ENCODE data around the gene STK32A.
"Not testable (repeated sequence)": the region's sequence is repeated elsewhere in the genome, so short reads cannot be mapped to it uniquely, and the experiment has no call there.

The STK32A gene

DNA sequence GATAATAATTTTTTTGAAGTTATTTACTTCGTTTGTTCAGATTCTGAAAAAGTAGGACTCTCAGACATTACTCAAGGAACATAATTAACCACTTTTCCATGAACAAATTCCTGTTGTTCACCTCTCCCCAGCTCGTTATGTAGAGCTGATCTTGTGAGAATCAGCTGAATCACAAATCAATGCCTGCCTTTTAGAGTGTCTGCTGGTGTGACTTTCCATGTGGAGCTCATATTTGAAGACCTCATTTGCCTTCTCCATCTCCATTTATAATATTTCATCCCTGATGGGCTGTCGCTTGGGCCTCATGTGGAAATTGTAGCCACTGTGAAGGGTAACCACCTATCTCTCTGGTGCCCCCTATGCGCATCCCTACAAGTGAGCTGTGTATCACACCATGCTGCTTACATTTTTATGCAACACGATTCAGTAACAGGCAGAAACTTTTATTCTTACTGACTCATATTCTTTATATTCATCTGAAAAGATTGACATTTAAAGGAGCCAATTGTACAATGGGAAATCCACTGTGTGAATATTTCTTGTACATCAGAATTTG is 111.3 kb downstream of the STK32A start:
- ATAC-seq (no peak), DNase-seq (no peak)
- Mint-ChIP-seq H3K9me3 (no peaks in the 10 kb centered on the region), H3K27ac (no peak overlapping the region), H3K4me1 (no peaks in the 10 kb centered on the region), H3K4me3 (no peak overlapping the region), H3K36me3 (ENCODE audit: low read depth) (no peaks in the 10 kb centered on the region), H3K27me3 (no peaks in the 10 kb centered on the region)

DNA sequence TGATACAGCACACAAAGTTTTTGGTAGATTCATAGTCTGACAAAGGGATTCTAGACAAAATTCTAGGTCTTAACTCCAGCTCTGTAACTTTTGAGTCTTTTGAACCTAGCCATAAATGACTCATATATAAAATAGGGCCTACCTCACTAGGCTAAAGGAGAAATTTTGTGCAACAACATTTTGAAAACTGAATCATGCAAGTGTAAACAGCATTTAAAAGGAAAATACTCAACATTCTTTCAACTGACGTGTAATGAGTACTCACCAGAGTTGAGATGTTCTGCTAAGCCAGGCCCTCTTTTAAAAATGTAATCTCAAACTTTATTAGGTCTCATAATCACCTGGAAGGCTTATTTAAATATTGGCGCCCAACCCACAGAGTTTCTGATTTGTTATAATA is 113.2 kb downstream of the STK32A start:
- H3K4me1 Mint-ChIP-seq: no peaks in the 10 kb centered on the region

DNA sequence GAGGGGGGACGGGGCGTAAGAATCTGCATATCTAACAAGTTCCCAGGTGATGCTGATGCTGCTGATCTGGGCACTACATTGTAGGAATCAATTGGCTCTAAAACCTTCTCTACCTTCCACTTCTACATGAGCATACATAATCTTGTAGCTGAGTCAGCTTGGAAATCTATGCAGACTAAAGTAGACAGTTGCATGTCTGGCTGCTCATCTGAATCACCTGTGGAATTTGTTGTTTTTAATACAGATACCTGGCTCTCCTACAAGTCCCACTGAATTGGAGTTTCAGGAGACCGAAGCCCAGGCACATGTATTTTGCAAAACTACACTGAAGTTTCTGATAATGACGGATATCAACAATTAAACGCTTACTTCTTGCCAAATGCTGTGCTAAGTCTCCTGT is 113.6 kb downstream of the STK32A start:
- Mint-ChIP-seq H3K36me3 (ENCODE audit: low read depth) (no peaks in the 10 kb centered on the region), H3K4me3 (no peak overlapping the region), H3K4me1 (no peaks in the 10 kb centered on the region), H3K9me3 (no peaks in the 10 kb centered on the region), H3K27ac (no peak overlapping the region), H3K27me3 (no peaks in the 10 kb centered on the region)
- ATAC-seq (no peak), DNase-seq (no peak)

More for the DNA sequence above, 113.2 kb downstream of the STK32A start:
- no peak overlapping the region for H3K27ac Mint-ChIP-seq
- DNase-seq (no peak), ATAC-seq (no peak)
- no peaks in the 10 kb centered on the region for H3K9me3 Mint-ChIP-seq
- no peaks in the 10 kb centered on the region for H3K27me3 Mint-ChIP-seq
- H3K36me3 Mint-ChIP-seq (ENCODE audit: low read depth): no peaks in the 10 kb centered on the region
- no peak overlapping the region for H3K4me3 Mint-ChIP-seq

DNA sequence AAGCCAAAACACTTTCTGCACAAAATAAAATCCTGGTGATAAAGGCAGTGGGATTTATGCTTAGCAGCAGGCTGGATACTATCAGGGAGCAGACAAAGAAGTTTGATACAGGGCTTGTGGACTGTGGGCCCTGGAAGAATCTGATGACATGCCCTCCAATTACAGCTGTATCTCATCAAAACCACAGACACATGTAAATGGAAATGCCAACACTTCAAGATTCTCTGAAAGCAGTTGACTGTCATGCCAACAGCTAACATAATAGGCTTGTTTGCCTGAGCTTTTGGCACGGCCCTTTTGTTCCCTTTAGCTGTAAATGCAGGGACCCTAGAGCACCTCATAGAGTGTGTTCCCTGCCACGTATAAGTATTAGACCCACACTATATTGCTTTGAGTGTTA is 114.4 kb downstream of the STK32A start:
- H3K36me3 Mint-ChIP-seq (ENCODE audit: low read depth): no peaks in the 10 kb centered on the region
- no peak overlapping the region for H3K4me3 Mint-ChIP-seq
- no peaks in the 10 kb centered on the region for H3K9me3 Mint-ChIP-seq
- ATAC-seq (no peak), DNase-seq (no peak)
- H3K4me1 Mint-ChIP-seq: no peaks in the 10 kb centered on the region
- no peaks in the 10 kb centered on the region for H3K27me3 Mint-ChIP-seq
- no peak overlapping the region for H3K27ac Mint-ChIP-seq

DNA sequence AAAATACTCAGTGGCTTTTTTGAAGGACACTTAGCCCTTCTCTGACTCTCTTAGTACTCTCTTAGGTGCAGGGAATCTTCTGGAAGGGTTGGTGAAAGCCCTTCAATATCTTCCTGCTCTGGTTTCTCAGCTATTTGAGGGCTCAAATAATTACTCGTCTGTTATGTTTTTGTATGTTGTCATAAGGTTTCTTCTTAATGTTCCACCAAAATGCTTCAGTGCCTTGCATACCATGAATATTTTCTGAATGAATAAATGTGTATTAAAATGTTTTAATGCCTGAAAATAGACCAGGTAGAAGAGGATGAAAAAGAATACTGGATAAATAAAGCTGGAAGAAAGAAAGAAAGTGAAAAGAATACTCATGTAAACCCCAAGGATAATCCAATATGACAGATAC is 124.3 kb downstream of the STK32A start:
- no peaks in the 10 kb centered on the region for H3K27me3 Mint-ChIP-seq
- peaks cover 1% of the 10 kb centered on the region for H3K9me3 Mint-ChIP-seq
- H3K4me3 Mint-ChIP-seq: no peak overlapping the region
- H3K4me1 Mint-ChIP-seq: no peaks in the 10 kb centered on the region
- no peaks in the 10 kb centered on the region for H3K36me3 Mint-ChIP-seq (ENCODE audit: low read depth)
- ATAC-seq: no peak
- H3K27ac Mint-ChIP-seq: no peak overlapping the region
- no peak for DNase-seq

DNA sequence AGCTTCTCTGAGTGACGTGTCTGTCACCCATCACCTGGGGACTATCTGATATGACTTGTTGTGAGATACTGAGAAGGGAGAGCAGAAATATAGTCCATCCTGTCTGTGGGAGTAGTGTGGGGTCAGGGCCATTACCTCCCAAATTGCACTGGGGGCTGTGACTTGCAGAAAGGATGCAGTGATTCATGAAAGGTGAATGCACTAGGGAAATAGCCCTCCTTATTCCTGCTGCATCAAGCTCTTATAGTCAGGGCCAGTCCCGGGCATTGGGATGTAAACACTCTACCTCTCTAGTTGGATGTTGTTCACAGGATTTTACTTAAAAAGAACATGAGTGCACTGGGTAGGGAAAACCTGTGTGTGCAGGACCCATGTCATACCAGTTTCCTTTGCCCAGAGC is 124.8 kb downstream of the STK32A start:
- DNase-seq (no peak), ATAC-seq (no peak)
- H3K27ac Mint-ChIP-seq: no peak overlapping the region
- H3K36me3 Mint-ChIP-seq (ENCODE audit: low read depth): no peaks in the 10 kb centered on the region
- H3K27me3 Mint-ChIP-seq: no peaks in the 10 kb centered on the region
- H3K9me3 Mint-ChIP-seq: peaks cover 3% of the 10 kb centered on the region
- no peak overlapping the region for H3K4me3 Mint-ChIP-seq
- no peaks in the 10 kb centered on the region for H3K4me1 Mint-ChIP-seq

- Mint-ChIP-seq H3K4me3 (no peak overlapping the region), H3K27me3 (no peaks in the 10 kb centered on the region), H3K9me3 (peaks cover 3% of the 10 kb centered on the region), H3K4me1 (no peaks in the 10 kb centered on the region), H3K27ac (no peak overlapping the region), H3K36me3 (ENCODE audit: low read depth) (no peaks in the 10 kb centered on the region)
- DNase-seq: no peak
- no peak for ATAC-seq
These were observed 126.0 kb downstream of the STK32A start for GRCh38 chr5:147360816-147361215.

GRCh38 chr5:147361441-147362175 is 126.8 kb downstream of the STK32A start:
- Mint-ChIP-seq H3K36me3 (ENCODE audit: low read depth) (no peaks in the 10 kb centered on the region), H3K27ac (no peak overlapping the region), H3K9me3 (peaks cover 3% of the 10 kb centered on the region), H3K4me3 (no peak overlapping the region), H3K27me3 (no peaks in the 10 kb centered on the region), H3K4me1 (no peaks in the 10 kb centered on the region)
- DNase-seq: no peak
- ATAC-seq: no peak

GRCh38 chr5:147367381-147367780 is 132.6 kb downstream of the STK32A start:
- H3K9me3 Mint-ChIP-seq; H3K27me3 Mint-ChIP-seq; H3K27ac Mint-ChIP-seq; H3K4me3 Mint-ChIP-seq; H3K36me3 Mint-ChIP-seq (ENCODE audit: low read depth); DNase-seq; H3K4me1 Mint-ChIP-seq; ATAC-seq: not testable (repeated sequence)

DNA sequence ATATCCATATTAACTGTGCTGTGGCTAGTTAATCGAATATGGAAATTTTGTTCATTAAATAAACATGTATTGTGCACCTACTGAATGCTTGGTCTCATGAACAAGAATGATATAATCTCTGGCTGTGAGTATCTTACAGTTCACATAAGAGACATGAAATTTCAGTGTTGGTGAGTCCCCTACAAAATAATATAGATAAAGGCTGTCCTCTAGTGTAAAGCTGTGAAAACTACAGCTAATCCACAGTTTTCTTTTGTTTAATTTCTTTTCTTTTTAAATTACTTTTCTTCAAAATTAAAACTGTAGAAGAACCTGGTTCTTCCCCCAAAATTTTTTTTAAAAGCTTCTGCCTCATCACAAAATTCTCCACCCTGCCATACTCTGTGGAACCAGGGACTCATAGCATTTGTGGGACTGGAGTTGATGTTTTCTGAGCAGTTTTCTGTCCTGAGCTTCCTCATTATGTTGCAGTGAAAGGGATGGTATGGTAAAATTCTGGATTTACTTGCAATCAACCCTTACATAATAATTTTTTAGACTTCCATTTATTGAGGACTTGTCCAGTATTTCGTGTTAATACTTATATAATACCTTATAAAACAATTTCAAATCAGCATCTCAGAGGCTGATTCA is 135.0 kb downstream of the STK32A start:
- Mint-ChIP-seq H3K36me3 (ENCODE audit: low read depth) (no peaks in the 10 kb centered on the region), H3K27me3 (peaks cover 2% of the 10 kb centered on the region), H3K4me1 (no peaks in the 10 kb centered on the region), H3K27ac (no peak overlapping the region), H3K4me3 (no peak overlapping the region), H3K9me3 (no peaks in the 10 kb centered on the region)
- ATAC-seq (no peak), DNase-seq (no peak)

DNA sequence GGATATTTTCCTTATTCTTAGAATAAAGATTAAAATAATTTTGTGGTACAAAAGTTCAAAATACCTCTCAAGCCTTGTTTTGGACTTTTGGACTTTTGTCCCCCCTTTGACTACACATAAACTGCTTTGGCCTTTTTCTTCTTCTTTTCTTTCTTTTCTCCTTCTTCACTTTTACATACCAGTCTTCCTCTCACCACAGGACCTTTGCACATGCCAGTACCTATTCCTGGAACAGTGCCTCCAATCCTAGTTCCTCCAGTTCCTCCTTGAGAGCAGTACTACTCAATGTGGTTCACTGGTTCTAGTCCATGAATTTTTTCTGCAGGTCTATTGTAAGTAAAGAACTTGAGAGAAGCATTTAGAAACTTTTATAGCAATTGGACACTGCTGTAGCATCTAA is 136.5 kb downstream of the STK32A start:
- DNase-seq (no peak), ATAC-seq (no peak)
- H3K36me3 Mint-ChIP-seq (ENCODE audit: low read depth): no peaks in the 10 kb centered on the region
- peaks cover 2% of the 10 kb centered on the region for H3K27me3 Mint-ChIP-seq
- H3K27ac Mint-ChIP-seq: no peak overlapping the region
- no peaks in the 10 kb centered on the region for H3K4me1 Mint-ChIP-seq
- no peaks in the 10 kb centered on the region for H3K9me3 Mint-ChIP-seq
- H3K4me3 Mint-ChIP-seq: no peak overlapping the region

GRCh38 chr5:147372191-147372590 is 137.4 kb downstream of the STK32A start:
- ATAC-seq (no peak), DNase-seq (no peak)
- no peaks in the 10 kb centered on the region for H3K9me3 Mint-ChIP-seq
- no peak overlapping the region for H3K27ac Mint-ChIP-seq
- peaks cover 2% of the 10 kb centered on the region for H3K27me3 Mint-ChIP-seq
- no peaks in the 10 kb centered on the region for H3K4me1 Mint-ChIP-seq
- H3K36me3 Mint-ChIP-seq (ENCODE audit: low read depth): no peaks in the 10 kb centered on the region
- H3K4me3 Mint-ChIP-seq: no peak overlapping the region

- H3K36me3 Mint-ChIP-seq (ENCODE audit: low read depth): no peaks in the 10 kb centered on the region
These were observed 138.5 kb downstream of the STK32A start for GRCh38 chr5:147373328-147373727.

GRCh38 chr5:147375151-147375550 is 140.3 kb downstream of the STK32A start:
- DNase-seq (no peak), ATAC-seq (no peak)
- Mint-ChIP-seq H3K4me1 (no peaks in the 10 kb centered on the region), H3K27ac (no peak overlapping the region), H3K4me3 (no peak overlapping the region), H3K9me3 (no peaks in the 10 kb centered on the region), H3K36me3 (ENCODE audit: low read depth) (no peaks in the 10 kb centered on the region), H3K27me3 (peaks cover 2% of the 10 kb centered on the region)

More at GRCh38 chr5:147373328-147373727, 138.5 kb downstream of the STK32A start:
- Mint-ChIP-seq H3K9me3 (no peaks in the 10 kb centered on the region), H3K27me3 (peaks cover 2% of the 10 kb centered on the region), H3K4me3 (no peak overlapping the region), H3K4me1 (no peaks in the 10 kb centered on the region), H3K27ac (no peak overlapping the region)
- DNase-seq (no peak), ATAC-seq (no peak)

GRCh38 chr5:147377682-147378081 is 142.9 kb downstream of the STK32A start:
- H3K36me3 Mint-ChIP-seq (ENCODE audit: low read depth): no peaks in the 10 kb centered on the region
- no peaks in the 10 kb centered on the region for H3K27me3 Mint-ChIP-seq
- no peak for ATAC-seq
- no peak for DNase-seq
- no peaks in the 10 kb centered on the region for H3K9me3 Mint-ChIP-seq
- no peak overlapping the region for H3K27ac Mint-ChIP-seq
- no peak overlapping the region for H3K4me3 Mint-ChIP-seq
- no peaks in the 10 kb centered on the region for H3K4me1 Mint-ChIP-seq
